Ascending aorta (tissue), 2 donors: ENCODE measurements around the gene FGD3. TPM values are rescaled to one million over a fixed set of nuclear protein-coding genes. Genes with fewer than 3 reads are reported as not detected.

Source experiments
- DNase-seq, 2 donors: peaks; one replicate each; pipeline ENCODE4 v3.0.0-alpha.2; 2019; ENCODE audit warnings: low spot score in 2 of 2
- H3K27ac ChIP-seq, 2 donors: fragments of 200-600 bp; sonication (generic); one replicate each; pipeline ENCODE4 v1.5.1; 2016 to 2017; ENCODE audit warnings: mild to moderate bottlenecking in 1 of 2
- H3K27me3 ChIP-seq: fragments of 200-600 bp; sonication (generic); one replicate; pipeline ENCODE4 v1.5.1; 2017
- H3K36me3 ChIP-seq, 2 donors: fragments of 200-600 bp; sonication (generic); one replicate each; pipeline ENCODE4 v1.5.1; 2016
- H3K4me1 ChIP-seq, 2 donors: fragments of 200-600 bp; sonication (generic); one replicate each; pipeline ENCODE4 v1.5.1; 2016 to 2017; ENCODE audit warnings: mild to moderate bottlenecking in 1 of 2
- H3K4me3 ChIP-seq, 2 donors: fragments of 200-600 bp; sonication (generic); one replicate each; pipeline ENCODE4 v1.5.1; 2016 to 2017; ENCODE audit warnings: mild to moderate bottlenecking in 1 of 2
- H3K9me3 ChIP-seq, 2 donors: fragments of 200-600 bp; sonication (generic); one replicate each; pipeline ENCODE4 v1.5.1; 2016
- intact Hi-C: fragments of 100-400 bp; cut with DNase I; formaldehyde crosslinking; loops from one replicate; pipeline ENCODE4 v1.15.1; 2023
- total RNA-seq: library from RNA; depleted of rRNA; stranded (reverse); fragments of >200 nt; gene quantifications from one replicate; pipeline ENCODE4 v1.1.0, GENCODE V29; 2016
- TF ChIP-seq, protein P1 (sequence below), 3 experiments: fragments of 200-600 bp in 2 of 3; fragments of 450-650 bp in 1 of 3; sonication (generic) in 2 of 3; IDR thresholded peaks; one replicate each; pipeline ENCODE4 v1.5.1; 2016 to 2019; ENCODE audit warnings: antibody characterized with exemption in 3 of 3, mild to moderate bottlenecking in 1 of 3, moderate library complexity in 1 of 3

The FGD3 gene
- total RNA-seq, 1 donor from 2014 or later = 20.8 TPM

DNA sequence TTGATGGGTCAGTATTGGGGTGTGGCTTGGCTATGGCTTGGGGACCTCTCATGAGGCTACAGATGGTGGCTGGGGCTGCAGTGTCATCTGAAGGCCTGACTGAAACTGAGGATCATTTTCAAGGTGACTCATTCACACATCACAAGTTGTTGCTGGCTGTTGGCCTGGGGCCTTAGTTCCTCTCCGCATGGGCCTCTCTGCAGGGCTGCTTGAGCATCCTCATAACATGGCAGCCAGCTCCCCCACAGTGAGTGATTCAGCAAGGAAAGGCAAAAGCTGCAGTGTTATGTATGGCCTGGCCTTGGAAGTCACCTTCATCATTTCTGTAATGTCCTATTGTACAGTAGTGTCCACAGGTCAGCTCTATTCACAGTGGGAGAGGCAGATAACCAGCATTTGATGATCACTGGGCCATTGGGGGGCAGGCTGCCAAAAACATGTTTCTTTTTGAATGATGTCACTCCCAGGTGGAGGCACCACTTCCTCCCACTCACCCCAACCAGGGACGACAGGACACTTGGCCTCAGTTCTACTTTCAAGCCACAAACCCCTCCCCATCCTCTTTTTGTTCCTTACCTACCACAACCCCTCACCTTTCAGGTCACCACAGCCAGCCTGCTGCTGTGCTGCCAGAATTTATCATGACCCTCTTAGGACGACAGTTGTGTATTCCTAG, 14.4 kb downstream of the FGD3 start:
- Histone ChIP-seq H3K4me1 (no peaks in the 10 kb centered on the region), H3K27ac (no peak overlapping the region), H3K4me3 (no peak overlapping the region), H3K36me3 (no peaks in the 10 kb centered on the region), H3K27me3 (no peaks in the 10 kb centered on the region), H3K9me3 (no peaks in the 10 kb centered on the region)
- TF ChIP-seq, protein P1, sequence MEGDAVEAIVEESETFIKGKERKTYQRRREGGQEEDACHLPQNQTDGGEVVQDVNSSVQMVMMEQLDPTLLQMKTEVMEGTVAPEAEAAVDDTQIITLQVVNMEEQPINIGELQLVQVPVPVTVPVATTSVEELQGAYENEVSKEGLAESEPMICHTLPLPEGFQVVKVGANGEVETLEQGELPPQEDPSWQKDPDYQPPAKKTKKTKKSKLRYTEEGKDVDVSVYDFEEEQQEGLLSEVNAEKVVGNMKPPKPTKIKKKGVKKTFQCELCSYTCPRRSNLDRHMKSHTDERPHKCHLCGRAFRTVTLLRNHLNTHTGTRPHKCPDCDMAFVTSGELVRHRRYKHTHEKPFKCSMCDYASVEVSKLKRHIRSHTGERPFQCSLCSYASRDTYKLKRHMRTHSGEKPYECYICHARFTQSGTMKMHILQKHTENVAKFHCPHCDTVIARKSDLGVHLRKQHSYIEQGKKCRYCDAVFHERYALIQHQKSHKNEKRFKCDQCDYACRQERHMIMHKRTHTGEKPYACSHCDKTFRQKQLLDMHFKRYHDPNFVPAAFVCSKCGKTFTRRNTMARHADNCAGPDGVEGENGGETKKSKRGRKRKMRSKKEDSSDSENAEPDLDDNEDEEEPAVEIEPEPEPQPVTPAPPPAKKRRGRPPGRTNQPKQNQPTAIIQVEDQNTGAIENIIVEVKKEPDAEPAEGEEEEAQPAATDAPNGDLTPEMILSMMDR (IDR thresholded peaks at IDR 0.05) = no peak
- peak in 1 of 2 donors; percentile 61 for DNase-seq
- intact Hi-C loops = no loop called here

DNA sequence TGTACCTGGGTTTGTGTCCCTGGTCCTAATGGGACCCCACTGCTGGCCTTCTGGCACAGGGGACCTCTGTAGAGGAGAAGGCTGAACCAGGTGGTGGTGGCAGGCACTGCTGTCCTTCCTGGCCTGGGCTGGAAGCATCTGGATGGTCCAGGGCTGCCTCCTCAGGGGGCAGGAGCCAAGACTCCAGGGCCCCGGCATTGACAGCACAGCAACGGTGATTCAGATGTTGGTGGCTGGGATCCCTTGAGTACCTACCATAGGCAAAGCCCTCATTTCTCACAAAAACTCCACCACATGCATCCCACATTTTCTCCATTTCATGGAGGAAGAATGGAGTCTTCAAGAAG, 15.0 kb downstream of the FGD3 start:
- Histone ChIP-seq H3K4me1 (no peaks in the 10 kb centered on the region), H3K27me3 (no peaks in the 10 kb centered on the region), H3K27ac (no peak overlapping the region), H3K4me3 (no peak overlapping the region), H3K36me3 (no peaks in the 10 kb centered on the region), H3K9me3 (no peaks in the 10 kb centered on the region)
- intact Hi-C loops = no loop called here
- no peak for DNase-seq
- TF ChIP-seq, protein P1 (IDR thresholded peaks at IDR 0.05) = no peak

DNA sequence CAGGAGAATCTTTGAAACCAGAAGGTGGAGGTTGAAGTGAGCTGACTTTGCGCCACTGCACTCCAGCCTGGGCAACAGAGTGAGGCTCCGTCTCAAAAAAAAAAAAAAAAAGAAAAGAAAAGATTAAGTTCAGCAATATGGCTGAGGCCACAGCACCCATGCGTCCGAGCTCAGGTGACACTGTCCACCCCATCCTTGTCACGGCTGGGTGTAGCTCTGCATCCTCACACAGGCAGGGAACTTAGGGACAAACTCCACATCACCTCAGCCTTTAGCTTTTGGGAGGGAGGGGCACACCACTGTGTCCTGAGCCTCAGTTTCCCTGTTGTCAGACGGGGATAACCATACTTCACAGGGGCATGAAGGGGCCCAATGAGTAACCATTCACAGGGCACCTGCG, 15.5 kb downstream of the FGD3 start:
- Histone ChIP-seq H3K36me3 (no peaks in the 10 kb centered on the region), H3K27ac (no peak overlapping the region), H3K4me3 (no peak overlapping the region), H3K27me3 (no peaks in the 10 kb centered on the region), H3K9me3 (no peaks in the 10 kb centered on the region), H3K4me1 (no peaks in the 10 kb centered on the region)
- TF ChIP-seq, protein P1 (IDR thresholded peaks at IDR 0.05) = no peak
- intact Hi-C loops = no loop called here
- no peak for DNase-seq

DNA sequence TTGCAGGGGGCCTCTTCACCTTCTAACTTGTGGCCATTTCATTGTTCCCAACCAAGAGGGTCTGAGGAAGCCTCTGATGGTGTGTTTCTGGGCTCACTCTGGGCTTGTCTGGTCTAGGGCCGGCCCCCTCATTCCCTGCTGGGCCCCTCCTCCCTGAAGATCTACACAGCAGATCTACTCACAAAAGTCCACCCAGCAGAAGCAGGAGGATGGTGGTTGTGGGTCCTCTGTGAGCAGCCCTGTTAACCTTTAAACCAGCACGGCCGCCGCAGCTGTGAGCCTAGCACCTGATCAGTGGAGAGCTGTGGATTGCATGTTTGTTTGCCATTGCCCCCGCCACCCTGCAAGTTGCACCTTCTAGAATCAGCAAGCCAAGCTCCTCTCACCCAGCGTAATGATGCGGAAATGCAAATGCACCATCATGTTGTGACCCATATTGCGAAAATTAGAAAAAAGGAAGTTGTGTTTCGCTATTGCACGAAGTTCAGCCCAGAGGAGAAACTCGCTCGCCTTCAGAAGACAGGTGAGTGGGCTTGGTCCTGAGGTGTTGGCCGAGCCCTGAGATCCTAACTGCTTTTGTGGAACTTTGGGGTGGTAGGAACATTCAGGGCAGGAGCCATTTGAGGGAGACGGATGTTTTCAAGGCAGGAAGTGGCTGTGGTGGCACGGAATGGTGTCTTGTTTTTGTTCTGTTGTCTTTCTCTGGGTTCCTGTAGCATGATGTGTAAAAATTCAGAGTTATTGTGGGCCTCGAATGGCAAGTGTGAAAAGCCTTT, 16.7 kb downstream of the FGD3 start:
- no peaks in the 10 kb centered on the region for H3K4me1 ChIP-seq
- TF ChIP-seq, protein P1 (IDR thresholded peaks at IDR 0.05) = no peak
- intact Hi-C loops = no loop called here
- peak in 1 of 2 donors; percentile 64 for DNase-seq
- no peaks in the 10 kb centered on the region for H3K36me3 ChIP-seq
- no peaks in the 10 kb centered on the region for H3K27me3 ChIP-seq
- H3K4me3 ChIP-seq = peak overlapping the region in 1 of 2 donors; percentile 42
- peak overlapping the region in 1 of 2 donors; percentile 27 for H3K27ac ChIP-seq
- H3K9me3 ChIP-seq = no peaks in the 10 kb centered on the region

- intact Hi-C loops = no loop called here
- Histone ChIP-seq H3K4me3 (peak overlapping the region in 1 of 2 donors; percentile 42), H3K4me1 (no peaks in the 10 kb centered on the region), H3K27me3 (no peaks in the 10 kb centered on the region), H3K36me3 (no peaks in the 10 kb centered on the region), H3K27ac (peak overlapping the region in 1 of 2 donors; percentile 27), H3K9me3 (no peaks in the 10 kb centered on the region)
- DNase-seq = no peak
- TF ChIP-seq, protein P1 (IDR thresholded peaks at IDR 0.05) = no peak
Observed at GRCh38 chr9:92964607-92965060, 17.3 kb downstream of the FGD3 start.
